Activated naive CD4-positive, alpha-beta T cell treated with anti-CD3 and anti-CD28 coated beads, Interleukin-2, amount 50 U/mL, for 72 hours (primary cell): Measurements from ENCODE around the gene ZACN. TPM values are rescaled to one million over a fixed set of nuclear protein-coding genes. Genes with fewer than 3 reads are reported as not detected.
A peak's percentile ranks its signal among the peaks of the same experiment; 100 is the strongest.
"Not testable (repeated sequence)": the region's sequence is repeated elsewhere in the genome, so short reads cannot be mapped to it uniquely, and the experiment has no call there.

Experiments used
- ATAC-seq, 2 donors: fragments of 150-1000 bp; cut with Tn5 transposase; 2 replicates each; pipeline ENCODE4 v1.10.0; 2021; ENCODE audit warnings: mild to moderate bottlenecking in 2 of 2, moderate library complexity in 2 of 2
- DNase-seq, 2 donors: peaks; one replicate each; pipeline ENCODE4 v3.0.0; 2021 to 2022; ENCODE audit warnings: low spot score in 2 of 2
- H3K27ac Mint-ChIP-seq, 2 donors: one replicate each; pipeline ENCODE4 v1.8.0; 2022; ENCODE audit warnings: mild to moderate bottlenecking in 2 of 2, mixed read lengths in 2 of 2
- H3K36me3 Mint-ChIP-seq, 2 donors: one replicate each; pipeline ENCODE4 v1.8.0; 2022; ENCODE audit warnings: mixed read lengths in 2 of 2
- H3K9me3 Mint-ChIP-seq, 2 donors: one replicate each; pipeline ENCODE4 v1.8.0; 2022; ENCODE audit warnings: mixed read lengths in 2 of 2
- total RNA-seq, 2 donors: library from RNA; stranded (reverse); gene quantifications; one replicate each; pipeline ENCODE4 v1.2.3, GENCODE V29; 2022

The ZACN gene
- total RNA-seq, 2 donors from 2014 or later: 6.8 to 15.7 TPM

- H3K9me3 Mint-ChIP-seq: no peaks in the 10 kb centered on the region
- H3K36me3 Mint-ChIP-seq: peaks cover 19 to 42% of the 10 kb centered on the region in 2 donors
- H3K27ac Mint-ChIP-seq: peak overlapping the region; percentile 11 to 65
- ATAC-seq (no peak), DNase-seq (no peak)
These were observed 29.0 kb upstream of the ZACN start for GRCh38 chr17:76049836-76050537.

- peaks cover 19 to 34% of the 10 kb centered on the region in 2 donors for H3K36me3 Mint-ChIP-seq
- DNase-seq (no peak), ATAC-seq (peak; percentile 21 to 78)
- H3K9me3 Mint-ChIP-seq: no peaks in the 10 kb centered on the region
- peak overlapping the region; percentile 63 to 65 for H3K27ac Mint-ChIP-seq
These were observed 28.2 kb upstream of the ZACN start for GRCh38 chr17:76050538-76051467.

GRCh38 chr17:76051561-76051960 lies 27.4 kb upstream of the ZACN start:
- H3K27ac Mint-ChIP-seq: peak overlapping the region; percentile 65 to 81
- DNase-seq (no peak), ATAC-seq (no peak)
- H3K36me3 Mint-ChIP-seq: peaks cover 23 to 40% of the 10 kb centered on the region in 2 donors
- H3K9me3 Mint-ChIP-seq: no peaks in the 10 kb centered on the region

- Mint-ChIP-seq H3K9me3 (no peaks in the 10 kb centered on the region), H3K27ac (peak overlapping the region; percentile 29 to 85), H3K36me3 (peaks cover 16 to 41% of the 10 kb centered on the region in 2 donors)
- DNase-seq (no peak), ATAC-seq (peak in 1 of 2 donors; percentile 42)
These were observed 25.5 kb upstream of the ZACN start for GRCh38 chr17:76053246-76054111.

DNA sequence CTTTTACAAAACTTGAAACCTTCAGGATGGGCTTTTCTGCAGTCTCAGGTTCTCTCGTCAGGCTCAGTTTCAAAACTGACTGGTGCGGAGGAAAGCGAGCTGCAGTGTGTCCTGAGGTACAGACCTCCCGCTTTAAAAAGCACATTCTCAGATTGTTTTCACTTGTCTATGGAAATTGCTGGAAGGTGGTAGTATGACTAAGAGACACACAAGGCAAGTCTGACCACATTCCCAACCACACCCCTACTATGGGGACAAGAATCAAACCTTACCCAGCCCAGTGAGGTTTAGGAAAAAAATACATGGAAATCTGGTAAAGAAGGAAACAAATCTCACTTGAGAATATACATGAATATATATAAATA lies 24.9 kb upstream of the ZACN start:
- DNase-seq (no peak), ATAC-seq (peak; percentile 20 to 28)
- Mint-ChIP-seq H3K36me3 (peaks cover 11 to 41% of the 10 kb centered on the region in 2 donors), H3K9me3 (no peaks in the 10 kb centered on the region), H3K27ac (peak overlapping the region; percentile 29 to 85)

- ATAC-seq (no peak), DNase-seq (no peak)
- Mint-ChIP-seq H3K36me3 (peaks cover 8 to 50% of the 10 kb centered on the region in 2 donors), H3K27ac (no peak overlapping the region), H3K9me3 (no peaks in the 10 kb centered on the region)
These were observed 22.1 kb upstream of the ZACN start for GRCh38 chr17:76056882-76057281.

- not testable (repeated sequence) for H3K9me3 Mint-ChIP-seq, ATAC-seq, DNase-seq, H3K27ac Mint-ChIP-seq
- H3K36me3 Mint-ChIP-seq: peaks cover 7 to 50% of the 10 kb centered on the region in 2 donors
These were observed 20.7 kb upstream of the ZACN start for GRCh38 chr17:76058264-76058663.

- DNase-seq: peak in 1 of 2 donors; percentile 64
- Mint-ChIP-seq H3K36me3 (peaks cover 19 to 35% of the 10 kb centered on the region in 2 donors), H3K27ac (peak overlapping the region; percentile 83 to 85), H3K9me3 (no peaks in the 10 kb centered on the region)
- ATAC-seq: peak; percentile 88 to 94
These were observed 15.0 kb upstream of the ZACN start for GRCh38 chr17:76063875-76064546.

- Mint-ChIP-seq H3K27ac (peak overlapping the region; percentile 31 to 85), H3K9me3 (no peaks in the 10 kb centered on the region)
- ATAC-seq: no peak
These were observed 13.2 kb upstream of the ZACN start for GRCh38 chr17:76065775-76066174.

GRCh38 chr17:76071531-76072147 lies 7.3 kb upstream of the ZACN start:
- DNase-seq: peak; percentile 51 to 71
- peaks cover 19 to 22% of the 10 kb centered on the region in 2 donors for H3K36me3 Mint-ChIP-seq
- peak; percentile 76 to 82 for ATAC-seq

More at GRCh38 chr17:76065775-76066174, 13.2 kb upstream of the ZACN start:
- H3K36me3 Mint-ChIP-seq: peaks cover 19 to 31% of the 10 kb centered on the region in 2 donors
- no peak for DNase-seq

DNA sequence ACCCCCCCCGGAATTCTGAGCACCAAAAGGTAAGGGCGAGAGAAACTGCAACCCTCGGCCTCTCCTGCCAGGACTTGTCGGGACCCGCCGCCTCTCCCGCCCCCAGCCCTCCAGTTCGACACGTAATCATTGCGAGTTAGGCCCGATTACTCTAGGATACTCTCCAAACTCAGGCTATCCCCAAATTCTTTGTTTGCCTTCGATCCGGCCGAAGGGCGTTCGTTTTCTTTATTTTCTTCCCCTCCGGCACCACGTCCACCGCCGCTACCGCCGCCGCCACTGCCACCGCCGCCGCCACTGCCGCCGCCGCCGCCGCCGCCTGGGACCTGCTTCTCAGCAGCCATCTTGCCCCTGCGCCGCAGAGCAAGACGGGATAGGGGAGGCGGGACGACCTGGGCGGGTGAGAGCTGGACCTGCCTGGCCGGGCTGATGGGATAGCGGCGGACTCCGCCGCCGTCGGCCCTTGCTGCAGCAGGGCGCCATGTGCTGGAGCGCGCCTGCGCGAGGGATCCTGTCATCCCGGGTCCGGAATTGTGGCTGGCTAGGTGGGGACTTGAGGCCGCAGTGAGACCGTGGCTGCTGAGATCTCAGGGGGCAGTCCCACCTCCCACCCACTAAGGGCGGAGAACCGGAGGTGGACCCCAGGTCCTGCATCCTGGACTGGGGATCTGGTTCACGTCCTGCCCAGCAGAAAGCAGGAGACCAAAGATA lies 6.7 kb upstream of the ZACN start, which contains the start of gene SRP68:
SRP68 (minus strand) TSS at position 370 of the 711 bp plus-strand sequence; CDS start at position 344, 26 bp downstream.
- H3K9me3 Mint-ChIP-seq: no peaks in the 10 kb centered on the region
- DNase-seq (peak; percentile 83 to 85), ATAC-seq (peak; percentile 66 to 75)
- H3K27ac Mint-ChIP-seq: peak within 1 kb of the TSS; percentile 99
- peaks cover 19 to 24% of the 10 kb centered on the region in 2 donors for H3K36me3 Mint-ChIP-seq

More at GRCh38 chr17:76071531-76072147, 7.3 kb upstream of the ZACN start:
- H3K27ac Mint-ChIP-seq: peak overlapping the region; percentile 99
- no peaks in the 10 kb centered on the region for H3K9me3 Mint-ChIP-seq

- DNase-seq (peak in 1 of 2 donors; percentile 22), ATAC-seq (no peak)
- no peaks in the 10 kb centered on the region for H3K9me3 Mint-ChIP-seq
- H3K36me3 Mint-ChIP-seq: peaks cover 19 to 23% of the 10 kb centered on the region in 2 donors
- H3K27ac Mint-ChIP-seq: peak within 1 kb of the TSS in 1 of 2 donors; percentile 65
These were observed 4.3 kb upstream of the ZACN start, which contains the start of gene GALR2 for GRCh38 chr17:76074390-76075363. Gene GALR2 (plus strand): TSS chr17:76074781. CDS start chr17:76074884, 103 bp downstream.

DNA sequence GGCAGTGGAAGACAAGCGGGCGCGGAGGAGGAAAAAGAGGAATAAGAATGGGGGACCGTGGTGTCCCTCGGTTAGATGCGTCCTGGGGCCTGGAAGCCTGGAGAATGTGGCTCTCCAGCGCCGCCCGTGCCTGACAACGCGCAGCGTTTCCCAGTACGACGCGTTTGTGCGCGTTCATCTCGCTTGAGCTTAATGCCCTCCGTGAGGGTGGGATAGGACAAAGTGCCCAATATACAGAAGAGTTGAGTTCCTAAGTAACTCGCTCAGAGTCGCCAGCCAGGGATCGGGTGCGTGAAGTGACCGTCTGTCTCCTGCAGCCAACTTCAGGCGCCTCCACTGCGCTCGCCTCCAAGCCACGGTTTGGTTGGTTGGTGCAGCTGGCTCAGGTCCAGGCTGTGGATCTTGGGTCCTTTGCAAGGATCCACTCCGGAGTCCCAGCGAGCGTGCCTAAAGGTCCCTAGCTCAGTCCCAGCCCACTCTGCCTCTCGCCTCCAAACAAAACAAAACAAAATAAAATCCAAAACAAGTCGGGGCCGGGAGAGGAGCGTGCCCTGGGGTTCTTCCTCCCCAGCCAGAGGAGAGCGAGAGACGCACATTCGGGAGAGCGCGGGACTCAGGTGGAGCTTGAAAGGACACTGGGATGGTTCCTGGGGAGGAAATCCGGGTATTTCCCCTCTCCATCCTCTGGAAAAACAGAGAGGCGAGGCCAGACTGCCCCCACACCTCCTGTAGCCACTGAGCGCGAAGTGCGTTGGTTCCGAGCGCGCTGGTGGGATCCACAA lies 3.4 kb upstream of the ZACN start:
- Mint-ChIP-seq H3K27ac (peak overlapping the region in 1 of 2 donors; percentile 65), H3K36me3 (peaks cover 14 to 23% of the 10 kb centered on the region in 2 donors), H3K9me3 (no peaks in the 10 kb centered on the region)
- DNase-seq: peak in 1 of 2 donors; percentile 29
- no peak for ATAC-seq
